HG03280 (cell line): ENCODE measurements around the gene MSANTD2.
"Not testable (repeated sequence)": the region's sequence is repeated elsewhere in the genome, so short reads cannot be mapped to it uniquely, and the experiment has no call there.

ENCODE experiments used
- ATAC-seq: cut with Tn5 transposase; IDR thresholded peaks from one replicate; pipeline ENCODE4 v1.9.1; 2021; ENCODE audit warnings: mild to moderate bottlenecking, moderate library complexity; ENCODE audit not compliant: unreplicated experiment

Gene MSANTD2

GRCh38 chr11:124778281-124778680, 21.9 kb downstream of the MSANTD2 start:
- no peak for ATAC-seq

DNA sequence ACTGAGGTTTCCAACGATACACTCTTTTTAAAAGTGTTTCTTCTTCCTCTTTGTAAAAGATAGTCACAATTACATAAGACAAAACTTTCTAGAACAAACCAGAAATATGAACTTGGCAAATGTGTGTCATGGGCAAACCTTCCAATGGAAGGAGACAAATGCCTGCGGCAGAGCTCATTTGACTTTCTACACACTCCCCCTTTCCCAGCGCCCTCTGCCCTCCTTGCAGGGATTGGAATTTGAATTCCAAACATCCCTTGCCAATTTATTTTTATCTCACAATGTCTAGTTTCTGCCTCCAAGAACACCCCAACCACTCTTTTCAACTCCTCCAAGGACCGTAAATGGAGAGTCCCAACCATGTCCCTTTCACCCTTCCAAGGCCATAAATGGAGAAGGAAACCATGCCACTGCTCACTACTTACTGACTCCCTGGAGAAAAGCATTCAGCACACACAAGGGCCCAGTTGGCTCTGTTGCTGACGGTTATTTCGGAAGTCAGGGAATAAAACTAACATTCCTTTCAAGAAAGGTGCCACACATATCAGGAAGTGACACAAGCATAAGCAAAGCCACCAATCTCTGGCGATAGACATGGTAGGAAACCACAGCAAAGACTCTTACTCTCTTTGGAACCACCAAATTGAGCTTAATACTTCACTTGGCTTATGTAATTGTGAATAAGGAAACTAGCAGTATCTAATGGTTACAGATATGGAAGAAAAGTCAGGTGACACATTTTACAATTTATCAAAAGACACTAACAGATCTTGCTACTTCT, 23.2 kb downstream of the MSANTD2 start:
- ATAC-seq = no peak

DNA sequence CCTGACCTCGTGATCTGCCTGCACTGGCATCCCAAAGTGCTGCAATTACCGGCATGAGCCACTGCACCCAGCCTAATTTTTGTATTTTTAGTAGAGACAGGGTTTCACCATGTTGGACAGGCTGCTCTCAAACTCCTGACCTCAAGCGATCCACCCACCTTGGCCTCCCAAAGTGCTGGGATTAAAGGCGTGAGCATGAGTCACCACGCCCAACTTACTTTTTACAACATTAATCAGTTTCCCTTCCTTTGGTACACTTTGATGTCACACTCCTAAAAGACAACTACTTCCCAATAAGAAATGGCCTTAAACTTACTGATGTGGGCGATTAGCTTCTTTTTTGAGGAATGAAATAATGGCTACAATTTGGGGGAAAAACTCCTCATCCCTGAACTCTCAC, 29.2 kb downstream of the MSANTD2 start:
- ATAC-seq = not testable (repeated sequence)

GRCh38 chr11:124769806-124770774, 30.1 kb downstream of the MSANTD2 start:
- no peak for ATAC-seq

DNA sequence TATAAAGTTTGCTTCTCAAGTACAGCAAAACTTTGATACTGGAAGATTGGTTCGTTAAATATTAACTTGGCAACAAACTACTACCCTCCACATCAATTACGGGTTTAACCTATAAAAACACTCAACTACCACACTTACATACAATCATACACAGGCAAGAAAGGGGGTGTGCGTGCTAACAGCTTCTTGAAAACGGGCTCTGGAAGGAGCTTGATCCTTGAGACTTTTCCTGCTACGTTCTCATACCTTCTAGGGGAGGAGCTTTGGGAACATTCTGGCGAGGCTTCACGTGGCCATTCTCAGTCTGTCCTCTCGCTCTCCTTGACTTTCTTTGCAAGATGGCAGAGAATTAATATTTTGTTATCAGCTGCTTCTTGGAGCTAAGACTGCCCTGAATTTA, 31.3 kb downstream of the MSANTD2 start:
- ATAC-seq = no peak

- ATAC-seq = no peak
These were observed 34.0 kb downstream of the MSANTD2 start for GRCh38 chr11:124766156-124766555.

GRCh38 chr11:124763156-124763947, 36.9 kb downstream of the MSANTD2 start:
- peak; percentile 37 for ATAC-seq

GRCh38 chr11:124762624-124763155, 37.5 kb downstream of the MSANTD2 start:
- ATAC-seq = peak; percentile 17

GRCh38 chr11:124762105-124762623, 38.0 kb downstream of the MSANTD2 start, which contains the start of gene ESAM:
TSS of gene ESAM (minus strand) at chr11:124762290. CDS start at chr11:124762154, 136 bp downstream.
- ATAC-seq = peak; percentile 76

GRCh38 chr11:124761301-124762104, 38.7 kb downstream of the MSANTD2 start:
- no peak for ATAC-seq

GRCh38 chr11:124760806-124761205, 39.4 kb downstream of the MSANTD2 start:
- no peak for ATAC-seq

- ATAC-seq = no peak
These were observed 40.0 kb downstream of the MSANTD2 start for GRCh38 chr11:124760205-124760652.

- no peak for ATAC-seq
These were observed 40.7 kb downstream of the MSANTD2 start for GRCh38 chr11:124759266-124760204.

GRCh38 chr11:124758355-124759265, 41.6 kb downstream of the MSANTD2 start:
- ATAC-seq = peak; percentile 55

GRCh38 chr11:124757320-124757719, 42.9 kb downstream of the MSANTD2 start:
- no peak for ATAC-seq

- ATAC-seq = no peak
These were observed 43.4 kb downstream of the MSANTD2 start for GRCh38 chr11:124756753-124757227.
